ENCODE measurements around the gene ENOX1.

DNA sequence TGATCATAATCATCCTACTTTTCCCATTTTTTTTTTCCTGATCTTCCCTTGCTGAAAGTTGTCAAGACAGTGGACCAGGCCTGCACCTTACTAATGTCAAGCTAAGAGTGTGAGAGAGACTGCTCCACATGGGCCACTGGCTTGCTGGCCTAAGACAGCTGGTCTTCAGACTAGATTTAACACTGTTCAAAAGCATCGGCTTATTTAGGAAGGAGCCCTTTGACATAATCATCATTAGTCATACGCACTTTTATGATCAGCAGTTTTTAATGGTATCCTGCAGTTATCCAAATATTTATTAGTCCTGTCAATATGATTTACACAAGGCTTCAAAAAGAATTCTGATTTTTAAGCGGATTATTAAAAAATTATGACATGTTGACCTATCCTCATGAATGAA, 492.8 kb downstream of the ENOX1 start:
- TF ChIP-seq, protein P1, sequence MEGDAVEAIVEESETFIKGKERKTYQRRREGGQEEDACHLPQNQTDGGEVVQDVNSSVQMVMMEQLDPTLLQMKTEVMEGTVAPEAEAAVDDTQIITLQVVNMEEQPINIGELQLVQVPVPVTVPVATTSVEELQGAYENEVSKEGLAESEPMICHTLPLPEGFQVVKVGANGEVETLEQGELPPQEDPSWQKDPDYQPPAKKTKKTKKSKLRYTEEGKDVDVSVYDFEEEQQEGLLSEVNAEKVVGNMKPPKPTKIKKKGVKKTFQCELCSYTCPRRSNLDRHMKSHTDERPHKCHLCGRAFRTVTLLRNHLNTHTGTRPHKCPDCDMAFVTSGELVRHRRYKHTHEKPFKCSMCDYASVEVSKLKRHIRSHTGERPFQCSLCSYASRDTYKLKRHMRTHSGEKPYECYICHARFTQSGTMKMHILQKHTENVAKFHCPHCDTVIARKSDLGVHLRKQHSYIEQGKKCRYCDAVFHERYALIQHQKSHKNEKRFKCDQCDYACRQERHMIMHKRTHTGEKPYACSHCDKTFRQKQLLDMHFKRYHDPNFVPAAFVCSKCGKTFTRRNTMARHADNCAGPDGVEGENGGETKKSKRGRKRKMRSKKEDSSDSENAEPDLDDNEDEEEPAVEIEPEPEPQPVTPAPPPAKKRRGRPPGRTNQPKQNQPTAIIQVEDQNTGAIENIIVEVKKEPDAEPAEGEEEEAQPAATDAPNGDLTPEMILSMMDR (IDR thresholded peaks at IDR 0.05) = no peak
- no peak for TF ChIP-seq POLR2A (IDR thresholded peaks at IDR 0.05)
